Hepatocyte (in vitro differentiated cells): ENCODE results near the gene ATP8A2. TPM values are rescaled to one million over a fixed set of nuclear protein-coding genes. Genes with fewer than 3 reads are reported as not detected.

ENCODE experiments used
- DNase-seq: peaks from one replicate; pipeline ENCODE4 v3.0.0-alpha.2; 2016; ENCODE audit warnings: low spot score
- H2AFZ ChIP-seq: fragments of 200-600 bp; sonication (generic); 2 replicates; pipeline ENCODE4 v1.6.0; 2016; ENCODE audit warnings: antibody characterized with exemption, mild to moderate bottlenecking
- H3K27ac ChIP-seq: fragments of 200-600 bp; sonication (generic); 2 replicates; pipeline ENCODE4 v1.5.1; 2016; ENCODE audit warnings: mild to moderate bottlenecking
- H3K27me3 ChIP-seq: fragments of 200-600 bp; sonication (generic); 2 replicates; pipeline ENCODE4 v1.6.1; 2016
- H3K36me3 ChIP-seq: fragments of 200-600 bp; sonication (generic); replicated peaks from 2 replicates; pipeline ENCODE4 v1.5.1; 2016; ENCODE audit warnings: low read depth; ENCODE audit not compliant: insufficient read depth
- H3K4me1 ChIP-seq: fragments of 200-600 bp; sonication (generic); 2 replicates; pipeline ENCODE4 v1.5.1; 2016; ENCODE audit warnings: mild to moderate bottlenecking, moderate library complexity; ENCODE audit not compliant: insufficient read depth
- H3K4me2 ChIP-seq: fragments of 200-600 bp; sonication (generic); 2 replicates; pipeline ENCODE4 v1.6.0; 2016
- H3K4me3 ChIP-seq: fragments of 200-600 bp; sonication (generic); 2 replicates; pipeline ENCODE4 v1.5.1; 2016; ENCODE audit warnings: mild to moderate bottlenecking
- H3K79me2 ChIP-seq: fragments of 200-600 bp; sonication (generic); 2 replicates; pipeline ENCODE4 v1.6.0; 2017; ENCODE audit warnings: mild to moderate bottlenecking
- H3K9me2 ChIP-seq: fragments of 200-600 bp; sonication (generic); replicated peaks from 2 replicates; pipeline ENCODE4 v1.6.0; 2017; ENCODE audit warnings: mild to moderate bottlenecking; ENCODE audit not compliant: insufficient read depth
- H3K9me3 ChIP-seq: fragments of 200-600 bp; sonication (generic); 2 replicates; pipeline ENCODE4 v1.5.1; 2016; ENCODE audit warnings: low read depth, mild to moderate bottlenecking
- H4K20me1 ChIP-seq: fragments of 200-600 bp; sonication (generic); 2 replicates; pipeline ENCODE4 v1.6.0; 2016; ENCODE audit warnings: mild to moderate bottlenecking; ENCODE audit not compliant: insufficient read depth, poor library complexity, severe bottlenecking
- CTCF ChIP-seq: fragments of 200-600 bp; sonication (generic); IDR thresholded peaks from 2 replicates; pipeline ENCODE4 v1.5.1; 2016; ENCODE audit warnings: antibody characterized with exemption, mild to moderate bottlenecking; ENCODE audit not compliant: poor library complexity
- EZH2 ChIP-seq: fragments of 200-600 bp; sonication (generic); IDR thresholded peaks from 2 replicates; pipeline ENCODE4 v1.6.1; 2016; ENCODE audit warnings: antibody characterized with exemption, mild to moderate bottlenecking, borderline replicate concordance
- EZH2phosphoT487 ChIP-seq: fragments of 200-600 bp; sonication (generic); IDR thresholded peaks from one replicate; pipeline ENCODE4 v1.6.1; 2018; ENCODE audit warnings: antibody characterized with exemption, mild to moderate bottlenecking, low read depth, moderate library complexity; ENCODE audit not compliant: unreplicated experiment, severe bottlenecking
- WGBS: methylation state at CpG from one replicate; pipeline ENCODE4 v1.1.6; 2016; ENCODE audit warnings: low lambda C conversion rate; ENCODE audit errors: missing lambda C conversion rate; 5-methylcytosine and 5-hydroxymethylcytosine counted together
- polyA plus RNA-seq: library from polyadenylated mRNA; unstranded; fragments of >200 nt; fragmentation: Nextera tagmentation; extraction: Ambion mirVana; gene quantifications from 2 replicates; pipeline ENCODE4 v1.2.1, GENCODE V29; 2016
- total RNA-seq: library from RNA; depleted of rRNA; stranded (reverse); fragments of >200 nt; gene quantifications from 2 replicates; pipeline ENCODE4 v1.2.3, GENCODE V29; 2014

ATP8A2 gene
- total and polyA plus RNA-seq, 2 experiments from 2014 or later = 2.1 to 3.1 TPM

GRCh38 chr13:25992076-25992475, 620.3 kb downstream of the ATP8A2 start:
- no peak overlapping the region for H3K4me2 ChIP-seq
- H3K9me2 ChIP-seq = no peaks in the 10 kb centered on the region
- H3K79me2 ChIP-seq = no peaks in the 10 kb centered on the region
- no peaks in the 10 kb centered on the region for H3K27me3 ChIP-seq
- H2AFZ ChIP-seq = no peak overlapping the region
- no peaks in the 10 kb centered on the region for H3K36me3 ChIP-seq
- H3K27ac ChIP-seq = no peak overlapping the region
- TF ChIP-seq EZH2 (no peak), CTCF (no peak), EZH2phosphoT487 (no peak)
- DNase-seq = no peak
- no peak overlapping the region for H3K4me3 ChIP-seq
- H3K9me3 ChIP-seq = no peaks in the 10 kb centered on the region
- H3K4me1 ChIP-seq = no peaks in the 10 kb centered on the region
- H4K20me1 ChIP-seq = no peaks in the 10 kb centered on the region
- WGBS = 78% methylated on average over 1 of the region's 1 CpG

GRCh38 chr13:26007261-26008125, 635.7 kb downstream of the ATP8A2 start:
- TF ChIP-seq EZH2phosphoT487 = no peak
- TF ChIP-seq CTCF = no peak
- no peak for TF ChIP-seq EZH2
- no peaks in the 10 kb centered on the region for H3K79me2 ChIP-seq
- no peak for DNase-seq

GRCh38 chr13:26010487-26011207, 638.9 kb downstream of the ATP8A2 start:
- H3K27me3 ChIP-seq = no peaks in the 10 kb centered on the region
- H3K9me2 ChIP-seq = no peaks in the 10 kb centered on the region
- WGBS = 79% methylated on average over 13 of the region's 13 CpGs
- H3K9me3 ChIP-seq = no peaks in the 10 kb centered on the region
- no peak overlapping the region for H3K27ac ChIP-seq
- no peak overlapping the region for H2AFZ ChIP-seq
- TF ChIP-seq CTCF = no peak
- no peak for TF ChIP-seq EZH2
- no peak for TF ChIP-seq EZH2phosphoT487
- H3K36me3 ChIP-seq = no peaks in the 10 kb centered on the region
- H3K4me2 ChIP-seq = no peak overlapping the region
- H4K20me1 ChIP-seq = no peaks in the 10 kb centered on the region
- no peak for DNase-seq
- no peaks in the 10 kb centered on the region for H3K79me2 ChIP-seq
- no peaks in the 10 kb centered on the region for H3K4me1 ChIP-seq
- no peak overlapping the region for H3K4me3 ChIP-seq

More at GRCh38 chr13:26007261-26008125, 635.7 kb downstream of the ATP8A2 start:
- Histone ChIP-seq H3K27me3 (no peaks in the 10 kb centered on the region), H3K9me2 (no peaks in the 10 kb centered on the region), H3K36me3 (no peaks in the 10 kb centered on the region), H3K27ac (no peak overlapping the region), H2AFZ (no peak overlapping the region), H3K4me1 (no peaks in the 10 kb centered on the region), H3K9me3 (peaks cover 5% of the 10 kb centered on the region), H3K4me2 (no peak overlapping the region), H3K4me3 (no peak overlapping the region), H4K20me1 (no peaks in the 10 kb centered on the region)
- 70% methylated on average over 1 of the region's 1 CpG for WGBS
